Fibroblast of lung (primary cell): Measurements from ENCODE around the gene ARID1B. TPM values are rescaled to one million over a fixed set of nuclear protein-coding genes. Genes with fewer than 3 reads are reported as not detected.

Experiments used
- DNase-seq, 2 donors: peaks; one replicate each; pipeline versions ENCODE4 v3.0.0 to v3.0.0-alpha.2; 2010; ENCODE audit warnings: low read depth in 2 of 2
- H2AFZ ChIP-seq: 2 replicates; pipeline ENCODE4 v1.5.1; 2012; ENCODE audit warnings: low read length, control low read depth, inconsistent platforms
- H3K27ac ChIP-seq: 2 replicates; pipeline ENCODE4 v1.5.1; 2011; ENCODE audit warnings: low read length, control low read depth; ENCODE audit not compliant: insufficient read depth
- H3K27me3 ChIP-seq: 2 replicates; pipeline ENCODE4 v1.5.1; 2011; ENCODE audit warnings: mild to moderate bottlenecking, low read length; ENCODE audit not compliant: control insufficient read depth, insufficient read depth
- H3K36me3 ChIP-seq: 2 replicates; pipeline ENCODE4 v1.5.1; 2011; ENCODE audit warnings: low read length; ENCODE audit not compliant: control insufficient read depth, insufficient read depth
- H3K4me1 ChIP-seq: 2 replicates; pipeline ENCODE4 v1.5.1; 2011; ENCODE audit warnings: low read length; ENCODE audit not compliant: control insufficient read depth, insufficient read depth; ENCODE audit errors: extremely low read depth
- H3K4me2 ChIP-seq: 2 replicates; pipeline ENCODE4 v1.5.1; 2011; ENCODE audit warnings: low read length, control low read depth; ENCODE audit not compliant: insufficient read depth; ENCODE audit errors: extremely low read depth
- H3K4me3 ChIP-seq, 4 experiments: fragments of 200-600 bp in 1 of 4; sonication (generic) in 1 of 4; replicated peaks in 1 of 4; 2 replicates each; pipeline ENCODE4 v1.5.1; 2011 to 2016; ENCODE audit warnings: low read length in 4 of 4, low read depth in 3 of 4, mild to moderate bottlenecking in 3 of 4, control low read depth in 2 of 4, inconsistent platforms in 1 of 4, mixed read lengths in 1 of 4; ENCODE audit not compliant: insufficient read depth in 1 of 4; ENCODE audit errors: control extremely low read depth in 1 of 4
- H3K79me2 ChIP-seq: 2 replicates; pipeline ENCODE4 v1.5.1; 2012; ENCODE audit warnings: mild to moderate bottlenecking, low read length, inconsistent platforms; ENCODE audit not compliant: control insufficient read depth, insufficient read depth
- H3K9ac ChIP-seq: 2 replicates; pipeline ENCODE4 v1.5.1; 2011; ENCODE audit warnings: mild to moderate bottlenecking, low read length, control low read depth; ENCODE audit not compliant: insufficient read depth
- H3K9me3 ChIP-seq: 2 replicates; pipeline ENCODE4 v1.5.1; 2012; ENCODE audit warnings: low read depth, low read length; ENCODE audit not compliant: control insufficient read depth, insufficient read depth
- H4K20me1 ChIP-seq: 2 replicates; pipeline ENCODE4 v1.5.1; 2011; ENCODE audit warnings: low read length; ENCODE audit not compliant: control insufficient read depth, insufficient read depth; ENCODE audit errors: extremely low read depth
- EZH2 ChIP-seq: IDR thresholded peaks from 2 replicates; pipeline ENCODE4 v1.5.1; 2012; ENCODE audit warnings: low read length, control low read depth, mild to moderate bottlenecking; ENCODE audit errors: missing control alignments
- polyA plus RNA-seq, 2 donors: library from polyadenylated mRNA; depleted of rRNA in 1 of 2; stranded (reverse) in 1 of 2; unstranded in 1 of 2; fragments of >200 nt; gene quantifications; 2 replicates each; pipeline ENCODE4 v1.2.1, GENCODE V29; 2011 to 2012; ENCODE audit warnings: missing spikeins in 1 of 2
- total RNA-seq: library from RNA; depleted of rRNA; stranded (reverse); fragments of >200 nt; gene quantifications from 2 replicates; pipeline ENCODE4 v1.2.1, GENCODE V29; 2014
- TF ChIP-seq, protein P1 (sequence below), 2 donors: IDR thresholded peaks in 1 of 2; conservative IDR thresholded peaks in 1 of 2; 1 replicate in 1 of 2; 2 replicates in 1 of 2; pipeline ENCODE4 v1.5.1; 2011 to 2012; ENCODE audit warnings: low read length in 2 of 2, control low read depth in 1 of 2, inconsistent platforms in 1 of 2, low read depth in 1 of 2, mild to moderate bottlenecking in 1 of 2

The ARID1B gene
- total and polyA plus RNA-seq, 2 donors (not counting 1 experiment from before 2014, with no cell fraction given) = 15.4 to 41.9 TPM

DNA sequence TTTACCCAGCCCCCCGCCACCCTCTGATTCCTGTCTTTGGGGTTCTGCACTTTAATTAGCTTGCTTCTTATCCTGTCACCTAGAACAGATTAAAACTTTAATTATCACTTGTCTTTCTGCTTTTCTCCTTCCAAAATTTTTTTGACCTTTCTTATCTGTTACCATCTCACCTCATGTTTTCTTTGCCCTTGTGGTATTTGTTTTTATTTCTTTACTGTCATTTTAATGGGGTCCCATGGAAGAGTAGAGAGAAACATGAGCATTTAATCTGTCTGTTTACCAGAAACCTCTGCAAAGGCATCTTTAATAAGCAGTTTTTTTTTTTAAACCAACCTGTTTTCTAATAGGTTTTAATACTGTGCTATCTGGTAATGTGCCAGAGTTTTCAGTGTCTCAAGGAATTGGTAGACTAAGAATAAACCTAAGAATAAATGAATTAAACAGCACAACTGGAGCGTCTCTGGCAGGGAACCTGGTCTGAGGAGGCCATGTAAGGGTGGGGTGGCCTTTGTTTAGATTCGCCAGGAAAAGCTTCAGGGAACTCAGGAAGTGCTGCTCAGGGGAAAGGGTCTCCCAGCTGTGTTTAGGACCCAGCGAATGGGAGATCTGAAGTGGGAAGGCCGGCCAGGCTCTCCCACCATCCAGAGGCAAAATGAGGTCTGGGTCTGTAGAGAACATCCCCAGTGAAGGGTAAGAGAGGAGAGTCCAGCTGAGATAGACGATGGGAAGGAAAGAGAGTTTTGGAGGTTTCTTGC lies 69.8 kb downstream of the ARID1B start:
- Histone ChIP-seq H3K27me3 (no peaks in the 10 kb centered on the region), H4K20me1 (no peaks in the 10 kb centered on the region)
- no peak for DNase-seq

DNA sequence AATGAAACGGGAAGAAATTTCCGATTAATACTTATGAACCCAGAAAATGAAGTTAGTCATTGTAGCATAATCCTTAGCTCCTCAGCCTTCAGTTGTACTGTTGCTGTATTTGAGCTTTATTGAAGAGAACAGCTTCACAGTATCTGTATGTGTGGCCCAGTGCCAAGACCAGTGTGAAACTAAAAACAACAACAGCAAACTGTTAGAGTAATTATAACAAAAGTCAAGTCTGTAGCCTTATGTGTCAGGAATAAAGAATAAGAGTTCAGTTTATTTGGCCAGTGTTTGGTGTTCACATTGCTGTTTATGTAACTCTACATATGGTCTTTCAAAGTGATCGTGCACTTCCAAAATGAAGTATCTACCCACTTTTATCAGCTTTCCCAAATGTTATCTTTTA lies 70.9 kb downstream of the ARID1B start:
- Histone ChIP-seq H3K4me1 (peaks cover 2% of the 10 kb centered on the region), H4K20me1 (no peaks in the 10 kb centered on the region), H3K4me2 (no peak overlapping the region), H3K9me3 (no peaks in the 10 kb centered on the region), H3K4me3 (no peak overlapping the region), H3K79me2 (peaks cover 49% of the 10 kb centered on the region), H2AFZ (no peak overlapping the region), H3K36me3 (no peaks in the 10 kb centered on the region), H3K27ac (no peak overlapping the region), H3K9ac (no peak overlapping the region), H3K27me3 (no peaks in the 10 kb centered on the region)
- TF ChIP-seq, protein P1, sequence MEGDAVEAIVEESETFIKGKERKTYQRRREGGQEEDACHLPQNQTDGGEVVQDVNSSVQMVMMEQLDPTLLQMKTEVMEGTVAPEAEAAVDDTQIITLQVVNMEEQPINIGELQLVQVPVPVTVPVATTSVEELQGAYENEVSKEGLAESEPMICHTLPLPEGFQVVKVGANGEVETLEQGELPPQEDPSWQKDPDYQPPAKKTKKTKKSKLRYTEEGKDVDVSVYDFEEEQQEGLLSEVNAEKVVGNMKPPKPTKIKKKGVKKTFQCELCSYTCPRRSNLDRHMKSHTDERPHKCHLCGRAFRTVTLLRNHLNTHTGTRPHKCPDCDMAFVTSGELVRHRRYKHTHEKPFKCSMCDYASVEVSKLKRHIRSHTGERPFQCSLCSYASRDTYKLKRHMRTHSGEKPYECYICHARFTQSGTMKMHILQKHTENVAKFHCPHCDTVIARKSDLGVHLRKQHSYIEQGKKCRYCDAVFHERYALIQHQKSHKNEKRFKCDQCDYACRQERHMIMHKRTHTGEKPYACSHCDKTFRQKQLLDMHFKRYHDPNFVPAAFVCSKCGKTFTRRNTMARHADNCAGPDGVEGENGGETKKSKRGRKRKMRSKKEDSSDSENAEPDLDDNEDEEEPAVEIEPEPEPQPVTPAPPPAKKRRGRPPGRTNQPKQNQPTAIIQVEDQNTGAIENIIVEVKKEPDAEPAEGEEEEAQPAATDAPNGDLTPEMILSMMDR (conservative IDR thresholded peaks at IDR 0.05 in 1 of 2, IDR thresholded peaks at IDR 0.05 in 1 of 2; ENCODE audit: low read depth in 1 of 2, low read length in 2 of 2) = no peak
- no peak for TF ChIP-seq EZH2
- no peak for DNase-seq

More for the DNA sequence above, 69.8 kb downstream of the ARID1B start:
- Histone ChIP-seq H2AFZ (no peak overlapping the region), H3K27ac (no peak overlapping the region), H3K4me2 (no peak overlapping the region), H3K36me3 (no peaks in the 10 kb centered on the region), H3K4me3 (no peak overlapping the region), H3K9ac (no peak overlapping the region), H3K9me3 (no peaks in the 10 kb centered on the region), H3K4me1 (peaks cover 2% of the 10 kb centered on the region), H3K79me2 (peaks cover 45% of the 10 kb centered on the region)
- TF ChIP-seq, protein P1 (conservative IDR thresholded peaks at IDR 0.05 in 1 of 2, IDR thresholded peaks at IDR 0.05 in 1 of 2; ENCODE audit: low read depth in 1 of 2, low read length in 2 of 2) = no peak
- no peak for TF ChIP-seq EZH2

DNA sequence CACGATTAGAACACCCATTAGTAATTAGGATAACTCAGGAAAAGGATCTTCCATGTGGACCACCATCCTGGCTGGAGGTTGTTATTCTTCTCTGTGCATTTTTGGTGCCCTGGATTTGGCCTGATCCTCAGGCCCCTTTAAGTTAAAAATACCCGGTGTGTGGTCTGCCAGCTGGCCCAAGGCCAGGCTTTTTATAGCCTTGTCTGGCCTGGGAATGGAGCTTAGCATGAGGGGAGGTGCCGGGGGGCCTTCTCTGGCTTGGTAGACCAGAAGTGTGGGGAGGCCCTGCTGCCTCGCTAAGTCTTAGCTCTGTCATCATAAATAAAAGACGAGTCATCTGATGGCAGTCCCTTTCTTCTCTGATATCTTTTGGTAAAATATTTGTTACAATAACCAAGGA lies 71.4 kb downstream of the ARID1B start:
- Histone ChIP-seq H3K4me1 (peaks cover 2% of the 10 kb centered on the region), H3K36me3 (no peaks in the 10 kb centered on the region), H4K20me1 (no peaks in the 10 kb centered on the region), H3K4me3 (no peak overlapping the region), H3K4me2 (no peak overlapping the region), H3K27ac (no peak overlapping the region), H3K9ac (no peak overlapping the region), H3K9me3 (no peaks in the 10 kb centered on the region), H2AFZ (no peak overlapping the region), H3K27me3 (no peaks in the 10 kb centered on the region), H3K79me2 (peaks cover 50% of the 10 kb centered on the region)
- TF ChIP-seq, protein P1 (conservative IDR thresholded peaks at IDR 0.05 in 1 of 2, IDR thresholded peaks at IDR 0.05 in 1 of 2; ENCODE audit: low read depth in 1 of 2, low read length in 2 of 2) = no peak
- TF ChIP-seq EZH2 = no peak
- DNase-seq = peak; percentile 31 to 46
